Liver (tissue), 9 donors: ENCODE measurements around the gene COQ8A. TPM values are rescaled to one million over a fixed set of nuclear protein-coding genes. Genes with fewer than 3 reads are reported as not detected.

Experiments used
- DNase-seq: peaks from one replicate; pipeline ENCODE4 v3.0.0-alpha.2; 2017; ENCODE audit warnings: low spot score
- H3K27ac ChIP-seq, 2 donors: one replicate each; pipeline ENCODE4 v1.7.0; 2013; ENCODE audit warnings: inconsistent platforms in 2 of 2, low read length in 2 of 2, control low read depth in 1 of 2, low read depth in 1 of 2, mild to moderate bottlenecking in 1 of 2
- H3K27me3 ChIP-seq, 4 donors: one replicate each; pipeline versions ENCODE4 v1.6.1 to v1.7.0; 2013; ENCODE audit warnings: low read length in 3 of 4, inconsistent platforms in 1 of 4, mild to moderate bottlenecking in 1 of 4, moderate library complexity in 1 of 4; ENCODE audit not compliant: control insufficient read depth in 4 of 4, insufficient read depth in 4 of 4
- H3K36me3 ChIP-seq, 4 donors: one replicate each; pipeline versions ENCODE4 v1.6.1 to v1.7.0; 2013; ENCODE audit warnings: low read length in 3 of 4, mild to moderate bottlenecking in 3 of 4, low read depth in 1 of 4, moderate library complexity in 1 of 4; ENCODE audit not compliant: control insufficient read depth in 4 of 4, insufficient read depth in 3 of 4
- H3K4me1 ChIP-seq, 4 donors: one replicate each; pipeline versions ENCODE4 v1.6.1 to v1.7.0; 2013; ENCODE audit warnings: low read length in 3 of 4, mild to moderate bottlenecking in 3 of 4, moderate library complexity in 1 of 4; ENCODE audit not compliant: control insufficient read depth in 4 of 4, insufficient read depth in 4 of 4
- H3K4me3 ChIP-seq, 3 donors: one replicate each; pipeline versions ENCODE4 v1.6.1 to v1.7.0; 2013; ENCODE audit warnings: low read length in 3 of 3, control low read depth in 1 of 3, low read depth in 1 of 3, mild to moderate bottlenecking in 1 of 3
- H3K9ac ChIP-seq, 2 donors: one replicate each; pipeline ENCODE4 v1.7.0; 2013; ENCODE audit warnings: low read length in 2 of 2, mild to moderate bottlenecking in 2 of 2, moderate library complexity in 2 of 2, control low read depth in 1 of 2, low read depth in 1 of 2
- H3K9me3 ChIP-seq, 4 donors: one replicate each; pipeline versions ENCODE4 v1.6.1 to v1.7.0; 2013; ENCODE audit warnings: low read length in 3 of 4; ENCODE audit not compliant: control insufficient read depth in 4 of 4
- ATF3 ChIP-seq: IDR thresholded peaks from 2 replicates; pipeline ENCODE4 v1.6.1; 2016; ENCODE audit warnings: antibody characterized with exemption
- CTCF ChIP-seq: fragments of 150-350 bp; IDR thresholded peaks from 2 replicates; pipeline ENCODE4 v1.5.1; 2017; ENCODE audit warnings: improper control_type of control experiment, low read depth, low read length; ENCODE audit not compliant: missing input control
- EGR1 ChIP-seq, 2 donors: IDR thresholded peaks; 2 replicates each; pipeline ENCODE4 v1.6.1; 2016 to 2018; ENCODE audit warnings: antibody characterized with exemption in 2 of 2, low read depth in 2 of 2
- FOXA1 ChIP-seq: IDR thresholded peaks from 2 replicates; pipeline ENCODE4 v1.6.1; 2016; ENCODE audit warnings: antibody characterized with exemption
- FOXA2 ChIP-seq: IDR thresholded peaks from 2 replicates; pipeline ENCODE4 v1.6.1; 2016; ENCODE audit warnings: antibody characterized with exemption
- GABPA ChIP-seq, 2 donors: IDR thresholded peaks in 1 of 2; conservative IDR thresholded peaks in 1 of 2; 2 replicates each; pipeline ENCODE4 v1.6.1; 2016; ENCODE audit warnings: antibody characterized with exemption in 2 of 2, mild to moderate bottlenecking in 1 of 2, moderate library complexity in 1 of 2
- HNF4A ChIP-seq, 2 donors: conservative IDR thresholded peaks; 2 replicates each; pipeline ENCODE4 v1.6.1; 2016; ENCODE audit warnings: antibody characterized with exemption in 2 of 2, mild to moderate bottlenecking in 2 of 2
- HNF4G ChIP-seq: IDR thresholded peaks from 2 replicates; pipeline ENCODE4 v1.6.1; 2016; ENCODE audit warnings: antibody characterized with exemption
- JUND ChIP-seq, 2 donors: IDR thresholded peaks; 2 replicates each; pipeline ENCODE4 v1.6.1; 2016; ENCODE audit warnings: antibody characterized with exemption in 2 of 2
- MAX ChIP-seq: IDR thresholded peaks from 2 replicates; pipeline ENCODE4 v1.6.1; 2016; ENCODE audit warnings: antibody characterized with exemption
- NR2F2 ChIP-seq: IDR thresholded peaks from 2 replicates; pipeline ENCODE4 v1.6.1; 2016; ENCODE audit warnings: antibody characterized with exemption
- REST ChIP-seq: IDR thresholded peaks from 2 replicates; pipeline ENCODE4 v1.6.1; 2016; ENCODE audit warnings: antibody characterized with exemption, mild to moderate bottlenecking
- RXRA ChIP-seq, 2 donors: IDR thresholded peaks; 2 replicates each; pipeline ENCODE4 v1.6.1; 2017 to 2018; ENCODE audit warnings: antibody characterized with exemption in 2 of 2, mild to moderate bottlenecking in 1 of 2
- SP1 ChIP-seq: IDR thresholded peaks from 2 replicates; pipeline ENCODE4 v1.6.1; 2018; ENCODE audit warnings: antibody characterized with exemption, mild to moderate bottlenecking
- TAF1 ChIP-seq: conservative IDR thresholded peaks from 2 replicates; pipeline ENCODE4 v1.6.1; 2016; ENCODE audit warnings: antibody characterized with exemption, mild to moderate bottlenecking
- YY1 ChIP-seq: IDR thresholded peaks from 2 replicates; pipeline ENCODE4 v1.6.1; 2016; ENCODE audit warnings: antibody characterized with exemption, mild to moderate bottlenecking
- ZBTB33 ChIP-seq: IDR thresholded peaks from 2 replicates; pipeline ENCODE4 v1.6.1; 2016; ENCODE audit warnings: antibody characterized with exemption
- WGBS: extraction: QIAGEN DNeasy Blood & Tissue Kit; methylation state at CpG from one replicate; pipeline ENCODE4 v1.1.7; 2013; 5-methylcytosine and 5-hydroxymethylcytosine counted together
- polyA plus RNA-seq, 2 donors: library from polyadenylated mRNA; stranded (reverse) in 1 of 2; unstranded in 1 of 2; fragments of 200-250 nt in 1 of 2; fragments of >200 nt in 1 of 2; fragmentation: Nextera tagmentation in 1 of 2; extraction: Ambion mirVana in 1 of 2; gene quantifications; one replicate each; pipeline versions ENCODE4 v1.2.1 to v1.2.3, GENCODE V29; 2013 to 2015
- total RNA-seq, 2 donors: library from RNA; depleted of rRNA; stranded (reverse); fragments of >200 nt; gene quantifications; one replicate each; pipeline ENCODE4 v1.2.3, GENCODE V29; 2014
- donor health status: healthy.
- donor health status: healthy.
- donor health status: healthy.
- donor health status: healthy.
- donor health status: healthy.

The COQ8A gene
- total and polyA plus RNA-seq, 4 donors: 24.4 to 60.0 (median 54.9) TPM

GRCh38 chr1:226987179-226987536 lies 47.1 kb downstream of the COQ8A start:
- TF ChIP-seq SP1 (no peak), ATF3 (no peak), TAF1 (no peak), FOXA2 (no peak), YY1 (no peak), JUND (IDR thresholded peaks at IDR 0.05) (no peak), RXRA (IDR thresholded peaks at IDR 0.05) (no peak), ZBTB33 (no peak), FOXA1 (no peak), NR2F2 (no peak), EGR1 (IDR thresholded peaks at IDR 0.05; ENCODE audit: low read depth in 2 of 2) (no peak), REST (no peak), CTCF (no peak), GABPA (IDR thresholded peaks at IDR 0.05 in 1 of 2, conservative IDR thresholded peaks at IDR 0.05 in 1 of 2) (no peak), HNF4G (no peak), HNF4A (conservative IDR thresholded peaks at IDR 0.05) (no peak), MAX (no peak)
- Histone ChIP-seq H3K36me3 (peaks cover 14 to 51% (median 22%) of the 10 kb centered on the region in 4 donors), H3K9ac (no peak overlapping the region), H3K4me1 (peaks cover 6 to 9% (median 7%) of the 10 kb centered on the region in 4 donors), H3K9me3 (no peaks in the 10 kb centered on the region), H3K27me3 (no peaks in the 10 kb centered on the region), H3K4me3 (no peak overlapping the region), H3K27ac (no peak overlapping the region)
- 81% methylated on average over 8 of the region's 8 CpGs for WGBS
- DNase-seq: no peak
